ENCODE data around the gene FGD3. TPM values are rescaled to one million over a fixed set of nuclear protein-coding genes. Genes with fewer than 3 reads are reported as not detected.

FGD3 gene
- polyA plus RNA-seq, 1 experiment = not detected

- TF ChIP-seq, protein P1, sequence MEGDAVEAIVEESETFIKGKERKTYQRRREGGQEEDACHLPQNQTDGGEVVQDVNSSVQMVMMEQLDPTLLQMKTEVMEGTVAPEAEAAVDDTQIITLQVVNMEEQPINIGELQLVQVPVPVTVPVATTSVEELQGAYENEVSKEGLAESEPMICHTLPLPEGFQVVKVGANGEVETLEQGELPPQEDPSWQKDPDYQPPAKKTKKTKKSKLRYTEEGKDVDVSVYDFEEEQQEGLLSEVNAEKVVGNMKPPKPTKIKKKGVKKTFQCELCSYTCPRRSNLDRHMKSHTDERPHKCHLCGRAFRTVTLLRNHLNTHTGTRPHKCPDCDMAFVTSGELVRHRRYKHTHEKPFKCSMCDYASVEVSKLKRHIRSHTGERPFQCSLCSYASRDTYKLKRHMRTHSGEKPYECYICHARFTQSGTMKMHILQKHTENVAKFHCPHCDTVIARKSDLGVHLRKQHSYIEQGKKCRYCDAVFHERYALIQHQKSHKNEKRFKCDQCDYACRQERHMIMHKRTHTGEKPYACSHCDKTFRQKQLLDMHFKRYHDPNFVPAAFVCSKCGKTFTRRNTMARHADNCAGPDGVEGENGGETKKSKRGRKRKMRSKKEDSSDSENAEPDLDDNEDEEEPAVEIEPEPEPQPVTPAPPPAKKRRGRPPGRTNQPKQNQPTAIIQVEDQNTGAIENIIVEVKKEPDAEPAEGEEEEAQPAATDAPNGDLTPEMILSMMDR (IDR thresholded peaks at IDR 0.05; ENCODE audit: low read depth, low read length) = no peak
- CTCF ChIA-PET = no interaction called here
- no peak for DNase-seq (ENCODE audit: low read depth, low spot score)
- Histone ChIP-seq H3K4me3 (ENCODE audit: low read depth, low read length) (no peak overlapping the region), H3K9me3 (ENCODE audit: control insufficient read depth, insufficient read depth, low read length) (no peaks in the 10 kb centered on the region; the same call in 1 of the 2 replicates), H3K27me3 (ENCODE audit: control insufficient read depth, insufficient read depth, low read length) (peaks cover 9% of the 10 kb centered on the region), H3K27ac (ENCODE audit: low read depth, low read length) (no peak overlapping the region)
- POLR2A ChIA-PET = no interaction called here
Measured at GRCh38 chr9:93024986-93025630, 77.8 kb downstream of the FGD3 start.

DNA sequence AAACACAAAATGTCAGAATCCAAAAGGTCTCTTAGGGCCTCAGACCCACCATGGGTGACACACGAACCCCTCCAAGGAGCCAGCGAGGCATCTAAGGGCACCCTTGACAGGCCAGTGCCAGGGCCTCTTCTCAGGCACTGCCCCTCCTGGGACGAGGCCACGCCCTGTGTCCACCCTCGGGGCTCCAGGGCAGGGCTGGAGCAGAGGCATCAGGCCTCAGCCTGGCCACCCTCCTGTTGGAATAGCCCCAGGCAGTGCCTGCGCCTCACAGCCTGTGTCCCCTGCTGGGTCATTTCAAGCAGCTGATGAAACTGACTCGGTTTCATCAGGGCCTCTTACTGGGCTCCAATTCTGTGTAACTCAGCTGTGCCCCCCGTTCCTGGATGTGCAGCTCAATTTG, 78.4 kb downstream of the FGD3 start:
- ChIA-PET POLR2A (no interaction called here), CTCF (no interaction called here)
- peaks cover 6% of the 10 kb centered on the region for H3K27me3 ChIP-seq (ENCODE audit: control insufficient read depth, insufficient read depth, low read length)
- H3K4me3 ChIP-seq (ENCODE audit: low read depth, low read length) = no peak overlapping the region
- DNase-seq (ENCODE audit: low read depth, low spot score) = no peak
- H3K27ac ChIP-seq (ENCODE audit: low read depth, low read length) = no peak overlapping the region
- H3K9me3 ChIP-seq (ENCODE audit: control insufficient read depth, insufficient read depth, low read length) = no peaks in the 10 kb centered on the region
- TF ChIP-seq, protein P1 (IDR thresholded peaks at IDR 0.05; ENCODE audit: low read depth, low read length) = no peak

GRCh38 chr9:93026640-93027039, 79.3 kb downstream of the FGD3 start:
- ChIA-PET CTCF (no interaction called here), POLR2A (no interaction called here)
- TF ChIP-seq, protein P1 (IDR thresholded peaks at IDR 0.05; ENCODE audit: low read depth, low read length) = no peak
- no peaks in the 10 kb centered on the region for H3K9me3 ChIP-seq (ENCODE audit: control insufficient read depth, insufficient read depth, low read length)
- H3K27me3 ChIP-seq (ENCODE audit: control insufficient read depth, insufficient read depth, low read length) = peaks cover 6% of the 10 kb centered on the region
- no peak overlapping the region for H3K4me3 ChIP-seq (ENCODE audit: low read depth, low read length)
- DNase-seq (ENCODE audit: low read depth, low spot score) = no peak
- no peak overlapping the region for H3K27ac ChIP-seq (ENCODE audit: low read depth, low read length)

- ChIA-PET CTCF (no interaction called here), POLR2A (no interaction called here)
- H3K27ac ChIP-seq (ENCODE audit: low read depth, low read length) = no peak overlapping the region
- DNase-seq (ENCODE audit: low read depth, low spot score) = no peak
- no peak overlapping the region for H3K4me3 ChIP-seq (ENCODE audit: low read depth, low read length)
- no peaks in the 10 kb centered on the region for H3K9me3 ChIP-seq (ENCODE audit: control insufficient read depth, insufficient read depth, low read length)
- TF ChIP-seq, protein P1 (IDR thresholded peaks at IDR 0.05; ENCODE audit: low read depth, low read length) = no peak
- peaks cover 12% of the 10 kb centered on the region for H3K27me3 ChIP-seq (ENCODE audit: control insufficient read depth, insufficient read depth, low read length)
Measured at GRCh38 chr9:93027750-93028149, 80.4 kb downstream of the FGD3 start.

GRCh38 chr9:93028448-93029006, 81.2 kb downstream of the FGD3 start:
- no peak overlapping the region for H3K4me3 ChIP-seq (ENCODE audit: low read depth, low read length)
- DNase-seq (ENCODE audit: low read depth, low spot score) = no peak
- CTCF ChIA-PET = interaction anchor here (0.6 kb wide), 1 partner anchor 538 kb away, joined by 5 read pairs; no protein-coding TSS in a partner anchor

More at GRCh38 chr9:93028448-93029006, 81.2 kb downstream of the FGD3 start:
- Histone ChIP-seq H3K9me3 (ENCODE audit: control insufficient read depth, insufficient read depth, low read length) (no peaks in the 10 kb centered on the region), H3K27ac (ENCODE audit: low read depth, low read length) (no peak overlapping the region), H3K27me3 (ENCODE audit: control insufficient read depth, insufficient read depth, low read length) (peaks cover 13% of the 10 kb centered on the region)
- TF ChIP-seq, protein P1 (IDR thresholded peaks at IDR 0.05; ENCODE audit: low read depth, low read length) = no peak
- POLR2A ChIA-PET = no interaction called here
